Muscle of back (tissue), 13 donors: Measurements from ENCODE around the gene RNF146. TPM values are rescaled to one million over a fixed set of nuclear protein-coding genes. Genes with fewer than 3 reads are reported as not detected.
A peak's percentile ranks its signal among the peaks of the same experiment; 100 is the strongest.
"Not testable (repeated sequence)": the region's sequence is repeated elsewhere in the genome, so short reads cannot be mapped to it uniquely, and the experiment has no call there.

Experiments used
- DNase-seq, 3 donors: peaks; one replicate each; pipeline versions ENCODE4 v3.0.0 to v3.0.0-alpha.2; 2013
- long read RNA-seq, 9 donors: transcript quantifications; one replicate each; lab custom pipeline, GENCODE V29; 2026
- polyA plus RNA-seq, 10 donors: library from polyadenylated mRNA; unstranded; fragments of 120-200 nt; gene quantifications; one replicate each; pipeline ENCODE4 v1.2.1, GENCODE V29; 2013; ENCODE audit not compliant: insufficient read length in 10 of 10

RNF146 gene
- polyA plus RNA-seq = 10 to 100 TPM; 47.4 to 77.6 (median 58.7) TPM
- long read RNA-seq, donor 1, transcript RNF146-213 (3 exons, 2,070 nt) = major isoform, 10 of 14 reads
- long read RNA-seq, donor 1, partial matches to known transcripts = 0 of 14 reads
- long read RNA-seq, donor 1, other reads (novel, unspliced or antisense) = 0 of 14 reads
- long read RNA-seq, donor 2, transcript RNF146-213 (3 exons, 2,070 nt) = major isoform, 5 of 8 reads
- long read RNA-seq, donor 2, partial matches to known transcripts = 0 of 8 reads
- long read RNA-seq, donor 2, other reads (novel, unspliced or antisense) = 0 of 8 reads
- long read RNA-seq, donor 3 = 0 reads
- long read RNA-seq, donor 4, partial matches to known transcripts = 0 of 8 reads
- long read RNA-seq, donor 4, other reads (novel, unspliced or antisense) = 0 of 8 reads
- long read RNA-seq, donor 5, transcript RNF146-204 (4 exons, 884 nt) = major isoform, 5 of 14 reads
- long read RNA-seq, donor 5, partial matches to known transcripts = 0 of 14 reads
- long read RNA-seq, donor 5, other reads (novel, unspliced or antisense) = 0 of 14 reads
- long read RNA-seq, donor 6, partial matches to known transcripts = 0 of 7 reads
- long read RNA-seq, donor 6, other reads (novel, unspliced or antisense) = 0 of 7 reads
- long read RNA-seq, donor 7, partial matches to known transcripts = 0 of 7 reads
- long read RNA-seq, donor 7, other reads (novel, unspliced or antisense) = 0 of 7 reads
- long read RNA-seq, donor 8, partial matches to known transcripts = 0 of 10 reads
- long read RNA-seq, donor 8, other reads (novel, unspliced or antisense) = 0 of 10 reads
- long read RNA-seq, donor 9, partial matches to known transcripts = 0 of 2 reads
- long read RNA-seq, donor 9, other reads (novel, unspliced or antisense) = 0 of 2 reads

- peak; percentile 85 to 98 (median 94) for DNase-seq
Measured at GRCh38 chr6:127266178-127266891, at the start of gene RNF146. TSS of gene RNF146 (plus strand) at chr6:127266864. CDS start at chr6:127280339, 13,475 bp downstream.

- DNase-seq = peak in 1 of 3 donors; percentile 62
Measured at GRCh38 chr6:127219869-127220268, 46.8 kb upstream of the RNF146 start.

- DNase-seq = peak in 2 of 3 donors; percentile 34 to 63
Measured at GRCh38 chr6:127221201-127221600, 45.5 kb upstream of the RNF146 start.

GRCh38 chr6:127222418-127222817, 44.2 kb upstream of the RNF146 start:
- no peak for DNase-seq

- no peak for DNase-seq
Measured at GRCh38 chr6:127225497-127225896, 41.2 kb upstream of the RNF146 start.

GRCh38 chr6:127233819-127234218, 32.8 kb upstream of the RNF146 start:
- not testable (repeated sequence) for DNase-seq

GRCh38 chr6:127243501-127243900, 23.2 kb upstream of the RNF146 start:
- DNase-seq = no peak

- DNase-seq = peak; percentile 34 to 75 (median 35)
Measured at GRCh38 chr6:127247114-127248096, 19.3 kb upstream of the RNF146 start.

GRCh38 chr6:127249621-127250020, 17.0 kb upstream of the RNF146 start:
- DNase-seq = no peak

GRCh38 chr6:127255286-127255685, 11.4 kb upstream of the RNF146 start:
- no peak for DNase-seq

GRCh38 chr6:127262896-127263295, 3.8 kb upstream of the RNF146 start:
- DNase-seq = no peak

GRCh38 chr6:127263481-127263880, 3.2 kb upstream of the RNF146 start:
- DNase-seq = no peak

GRCh38 chr6:127266892-127267645, 405 bp downstream of the RNF146 start:
- peak in 2 of 3 donors; percentile 77 to 96 for DNase-seq

- DNase-seq = peak; percentile 27 to 61 (median 34)
Measured at GRCh38 chr6:127267646-127268625, 1.3 kb downstream of the RNF146 start.

- no peak for DNase-seq
Measured at GRCh38 chr6:127272576-127272975, 5.9 kb downstream of the RNF146 start.

- no peak for DNase-seq
Measured at GRCh38 chr6:127273499-127273898, 6.8 kb downstream of the RNF146 start.

- DNase-seq = no peak
Measured at GRCh38 chr6:127276331-127276730, 9.7 kb downstream of the RNF146 start.
